GM18868 (cell line): ENCODE data around the gene ABLIM1.

ENCODE experiments used
- ATAC-seq: cut with Tn5 transposase; IDR thresholded peaks from one replicate; pipeline ENCODE4 v1.9.1; 2021; ENCODE audit warnings: mild to moderate bottlenecking, moderate library complexity; ENCODE audit not compliant: unreplicated experiment

The ABLIM1 gene

GRCh38 chr10:114624951-114625780, 32.9 kb downstream of the ABLIM1 start:
- no peak for ATAC-seq

- ATAC-seq = no peak
Observed at GRCh38 chr10:114624422-114624821, 33.7 kb downstream of the ABLIM1 start.

GRCh38 chr10:114623661-114624294, 34.3 kb downstream of the ABLIM1 start:
- no peak for ATAC-seq

- ATAC-seq = no peak
Observed at GRCh38 chr10:114623155-114623554, 34.9 kb downstream of the ABLIM1 start.

- no peak for ATAC-seq
Observed at GRCh38 chr10:114618722-114619121, 39.4 kb downstream of the ABLIM1 start.

GRCh38 chr10:114616516-114616915, 41.6 kb downstream of the ABLIM1 start:
- ATAC-seq = no peak

- no peak for ATAC-seq
Observed at GRCh38 chr10:114616103-114616502, 42.0 kb downstream of the ABLIM1 start.

- peak; percentile 93 for ATAC-seq
Observed at GRCh38 chr10:114615600-114616007, 42.5 kb downstream of the ABLIM1 start.

- no peak for ATAC-seq
Observed at GRCh38 chr10:114613237-114613979, 44.7 kb downstream of the ABLIM1 start.

- no peak for ATAC-seq
Observed at GRCh38 chr10:114611617-114612016, 46.5 kb downstream of the ABLIM1 start.

GRCh38 chr10:114609518-114610426, 48.3 kb downstream of the ABLIM1 start:
- no peak for ATAC-seq

- ATAC-seq = no peak
Observed at GRCh38 chr10:114607358-114607998, 50.6 kb downstream of the ABLIM1 start.

- no peak for ATAC-seq
Observed at GRCh38 chr10:114605155-114605797, 52.8 kb downstream of the ABLIM1 start.

- no peak for ATAC-seq
Observed at GRCh38 chr10:114604357-114605130, 53.5 kb downstream of the ABLIM1 start.

- peak; percentile 55 for ATAC-seq
Observed at GRCh38 chr10:114603948-114604347, 54.1 kb downstream of the ABLIM1 start.

GRCh38 chr10:114603303-114603702, 54.8 kb downstream of the ABLIM1 start:
- ATAC-seq = no peak

- ATAC-seq = no peak
Observed at GRCh38 chr10:114600057-114600456, 58.0 kb downstream of the ABLIM1 start.

GRCh38 chr10:114596793-114597192, 61.3 kb downstream of the ABLIM1 start:
- no peak for ATAC-seq
